Activated T-helper 1 cell treated with anti-CD3 and anti-CD28 coated beads, Interleukin-12 subunit alpha, Interleukin-12 subunit beta, Interleukin-2, Interleukin-4 antibody, amounts not matched to agents 30 ng/mL and 10 ng/mL and 1 ng/mL, durations not matched to agents 14 hours and 24 hours and 36 hours (primary cell): Measurements from ENCODE around the gene PRDM16. TPM values are rescaled to one million over a fixed set of nuclear protein-coding genes. Genes with fewer than 3 reads are reported as not detected.

Experiments used
- DNase-seq: peaks from one replicate; pipeline ENCODE4 v3.0.0; 2021; ENCODE audit warnings: low spot score
- H3K27ac Mint-ChIP-seq: one replicate; pipeline ENCODE4 v1.8.0; 2021; ENCODE audit warnings: mild to moderate bottlenecking, mixed read lengths
- H3K27me3 Mint-ChIP-seq: one replicate; pipeline ENCODE4 v1.8.0; 2022; ENCODE audit warnings: mild to moderate bottlenecking, moderate library complexity, mixed read lengths; ENCODE audit not compliant: insufficient read depth
- H3K36me3 Mint-ChIP-seq: one replicate; pipeline ENCODE4 v1.8.0; 2021; ENCODE audit warnings: low read depth, mixed read lengths
- H3K4me1 Mint-ChIP-seq: one replicate; pipeline ENCODE4 v1.8.0; 2021; ENCODE audit warnings: low read depth, mixed read lengths
- H3K4me3 Mint-ChIP-seq: one replicate; pipeline ENCODE4 v1.8.0; 2021; ENCODE audit warnings: mild to moderate bottlenecking, moderate library complexity, mixed read lengths
- H3K9me3 Mint-ChIP-seq: one replicate; pipeline ENCODE4 v1.8.0; 2021; ENCODE audit warnings: mixed read lengths
- intact Hi-C: fragments of 100-400 bp; cut with micrococcal nuclease; formaldehyde crosslinking; loops from one replicate; pipeline ENCODE4 v1.15.1; 2024
- total RNA-seq: library from RNA; stranded (reverse); gene quantifications from 2 replicates; pipeline ENCODE4 v1.2.3, GENCODE V29; 2022

PRDM16 gene
- total RNA-seq, 1 donor from 2014 or later = not detected

DNA sequence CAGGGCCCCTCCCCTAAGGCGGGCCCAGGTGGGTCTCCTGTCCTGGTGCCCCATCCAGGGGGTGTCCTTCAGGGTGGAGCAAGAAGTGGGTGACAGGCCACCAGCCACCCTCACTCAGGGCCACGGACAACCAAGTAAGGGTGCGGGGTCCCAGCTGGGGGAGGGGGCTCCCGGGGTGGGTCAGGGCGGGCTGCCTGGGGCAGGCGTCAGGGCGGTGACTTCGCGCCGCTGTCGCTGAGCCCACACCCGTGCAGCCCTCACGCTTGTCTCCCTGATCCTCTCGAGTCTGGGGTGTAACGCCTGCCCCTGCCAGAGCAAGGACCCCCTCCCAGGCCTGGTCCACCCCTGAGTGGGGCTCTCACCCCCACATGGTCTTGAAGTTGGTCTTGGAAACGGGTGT, 407.7 kb downstream of the PRDM16 start:
- no peak overlapping the region for H3K4me3 Mint-ChIP-seq
- intact Hi-C loops = no loop called here
- H3K27ac Mint-ChIP-seq = no peak overlapping the region
- no peaks in the 10 kb centered on the region for H3K4me1 Mint-ChIP-seq
- H3K36me3 Mint-ChIP-seq = no peaks in the 10 kb centered on the region
- no peak for DNase-seq
- no peaks in the 10 kb centered on the region for H3K9me3 Mint-ChIP-seq
- H3K27me3 Mint-ChIP-seq = no peaks in the 10 kb centered on the region

DNA sequence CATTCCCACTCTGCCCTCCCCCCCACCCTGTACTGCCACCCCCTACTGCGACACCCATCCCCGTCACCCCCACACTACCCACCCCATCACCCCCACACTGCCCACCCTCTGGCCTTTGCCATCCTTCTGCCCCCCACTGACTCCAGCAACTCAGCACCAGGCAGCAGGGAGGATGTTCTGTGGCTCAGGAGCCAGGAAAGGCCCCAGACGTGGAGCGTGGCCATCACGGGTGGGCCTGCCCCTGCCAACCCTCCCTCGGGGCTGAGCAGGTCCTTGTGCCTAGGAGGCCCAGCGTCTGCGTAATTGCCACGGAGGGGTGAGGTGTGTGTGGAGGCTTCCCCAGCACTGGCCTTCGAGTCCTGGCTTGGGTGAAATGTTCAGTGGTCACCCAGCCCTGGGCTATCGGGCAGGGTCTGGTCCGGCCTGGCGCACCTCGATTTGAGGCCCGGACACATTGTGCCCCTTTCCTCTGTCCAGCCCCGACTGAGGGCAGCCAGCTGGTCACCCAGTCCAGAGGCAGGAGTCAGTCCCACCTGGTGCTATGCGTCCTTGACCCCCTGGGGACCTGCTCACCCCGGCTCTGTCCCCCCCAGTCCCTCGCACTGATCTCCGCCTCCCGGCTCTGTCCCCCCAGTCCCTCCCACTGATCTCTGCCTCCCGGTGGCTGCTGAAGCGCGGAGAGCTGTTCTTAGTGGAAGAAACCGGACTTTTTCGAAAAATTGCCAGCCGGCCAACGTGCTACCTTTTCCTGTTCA, 408.4 kb downstream of the PRDM16 start:
- H3K4me1 Mint-ChIP-seq = no peaks in the 10 kb centered on the region
- intact Hi-C loops = no loop called here
- DNase-seq = no peak
- no peak overlapping the region for H3K4me3 Mint-ChIP-seq
- H3K36me3 Mint-ChIP-seq = no peaks in the 10 kb centered on the region
- H3K9me3 Mint-ChIP-seq = no peaks in the 10 kb centered on the region
- H3K27ac Mint-ChIP-seq = no peak overlapping the region
- no peaks in the 10 kb centered on the region for H3K27me3 Mint-ChIP-seq

DNA sequence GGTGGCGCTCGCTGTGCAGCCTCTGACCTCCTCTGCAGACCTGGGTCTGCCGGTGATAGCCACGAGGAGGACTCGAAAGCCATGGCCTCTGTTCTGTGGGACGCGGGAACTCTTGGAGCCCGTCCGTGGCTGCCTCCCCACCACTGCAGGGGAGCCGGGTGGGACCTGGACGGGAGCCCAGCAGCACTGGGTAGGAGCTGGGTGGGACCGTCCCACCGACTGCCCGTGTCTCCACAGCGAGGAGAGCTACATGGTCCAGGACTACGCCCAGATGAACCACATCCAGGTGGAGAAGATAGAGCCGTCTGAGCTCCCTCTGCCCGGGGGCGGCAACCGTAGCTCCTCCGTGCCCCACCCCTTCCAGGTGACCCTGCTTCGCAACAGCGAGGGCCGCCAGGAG, 409.2 kb downstream of the PRDM16 start:
- H3K27me3 Mint-ChIP-seq = no peaks in the 10 kb centered on the region
- no peaks in the 10 kb centered on the region for H3K9me3 Mint-ChIP-seq
- H3K36me3 Mint-ChIP-seq = no peaks in the 10 kb centered on the region
- no peak overlapping the region for H3K27ac Mint-ChIP-seq
- no peak overlapping the region for H3K4me3 Mint-ChIP-seq
- DNase-seq = no peak
- intact Hi-C loops = no loop called here
- H3K4me1 Mint-ChIP-seq = no peaks in the 10 kb centered on the region

DNA sequence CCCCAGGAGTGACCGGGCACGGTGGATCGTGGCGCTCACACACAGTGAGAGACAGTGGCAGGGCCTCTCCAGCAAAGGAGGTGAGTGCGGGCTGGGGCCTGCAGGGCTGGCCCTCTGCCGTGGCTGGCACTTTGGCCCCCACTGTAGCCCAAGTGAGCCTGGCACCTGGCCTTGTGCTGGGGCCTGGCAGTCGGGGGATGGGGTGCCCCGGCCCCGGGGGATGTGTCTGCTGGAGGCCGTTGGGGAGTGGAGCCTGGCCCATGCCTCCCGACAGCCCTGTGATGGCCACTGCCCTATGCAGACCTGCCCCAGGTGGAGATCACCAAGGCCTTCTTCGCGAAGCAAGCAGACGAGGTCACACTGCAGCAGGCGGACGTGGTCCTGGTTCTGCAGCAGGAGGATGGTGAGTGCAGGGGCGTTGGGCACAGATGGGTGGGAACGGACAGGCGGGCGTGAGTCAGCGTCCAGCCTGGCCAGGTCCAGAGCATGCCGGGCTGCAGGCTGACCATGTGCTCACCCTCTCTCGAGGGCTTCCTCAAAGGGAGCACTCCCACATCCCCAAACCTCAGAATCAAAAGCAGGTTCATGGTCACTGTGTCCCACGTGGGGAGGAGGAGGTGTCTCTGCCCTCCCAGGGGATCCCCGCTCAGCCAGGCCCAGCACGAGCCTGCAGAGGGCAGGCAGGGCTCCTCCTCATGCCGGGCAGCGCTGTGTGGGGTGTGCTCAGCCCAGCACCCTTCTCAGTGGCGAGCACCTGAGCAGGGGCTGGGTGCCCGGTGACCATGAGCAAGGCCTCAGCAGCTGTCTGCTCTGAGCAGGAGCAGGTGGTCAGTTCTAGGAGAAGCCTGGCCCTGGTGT, 410.7 kb downstream of the PRDM16 start:
- intact Hi-C loops = no loop called here
- H3K27ac Mint-ChIP-seq = no peak overlapping the region
- no peaks in the 10 kb centered on the region for H3K4me1 Mint-ChIP-seq
- no peak overlapping the region for H3K4me3 Mint-ChIP-seq
- H3K36me3 Mint-ChIP-seq = no peaks in the 10 kb centered on the region
- no peak for DNase-seq
- H3K9me3 Mint-ChIP-seq = no peaks in the 10 kb centered on the region
- no peaks in the 10 kb centered on the region for H3K27me3 Mint-ChIP-seq

DNA sequence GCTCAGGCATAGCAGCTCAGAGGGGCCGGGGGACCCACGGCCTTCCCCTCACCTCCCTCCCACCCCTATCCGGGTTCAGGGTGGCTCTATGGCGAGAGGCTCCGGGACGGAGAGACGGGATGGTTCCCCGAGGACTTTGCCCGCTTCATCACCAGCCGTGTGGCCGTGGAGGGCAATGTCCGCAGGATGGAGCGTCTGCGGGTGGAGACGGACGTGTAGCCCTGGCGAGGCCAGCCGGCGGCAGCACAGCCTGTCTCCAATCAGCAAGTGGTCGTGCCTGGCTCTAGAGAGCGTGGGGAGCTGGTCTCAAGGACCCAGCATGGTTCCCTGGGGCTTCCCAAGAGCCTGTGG, 411.3 kb downstream of the PRDM16 start:
- no peaks in the 10 kb centered on the region for H3K4me1 Mint-ChIP-seq
- no peaks in the 10 kb centered on the region for H3K9me3 Mint-ChIP-seq
- no peaks in the 10 kb centered on the region for H3K27me3 Mint-ChIP-seq
- no peak overlapping the region for H3K27ac Mint-ChIP-seq
- DNase-seq = no peak
- no peak overlapping the region for H3K4me3 Mint-ChIP-seq
- H3K36me3 Mint-ChIP-seq = no peaks in the 10 kb centered on the region
- intact Hi-C loops = no loop called here

DNA sequence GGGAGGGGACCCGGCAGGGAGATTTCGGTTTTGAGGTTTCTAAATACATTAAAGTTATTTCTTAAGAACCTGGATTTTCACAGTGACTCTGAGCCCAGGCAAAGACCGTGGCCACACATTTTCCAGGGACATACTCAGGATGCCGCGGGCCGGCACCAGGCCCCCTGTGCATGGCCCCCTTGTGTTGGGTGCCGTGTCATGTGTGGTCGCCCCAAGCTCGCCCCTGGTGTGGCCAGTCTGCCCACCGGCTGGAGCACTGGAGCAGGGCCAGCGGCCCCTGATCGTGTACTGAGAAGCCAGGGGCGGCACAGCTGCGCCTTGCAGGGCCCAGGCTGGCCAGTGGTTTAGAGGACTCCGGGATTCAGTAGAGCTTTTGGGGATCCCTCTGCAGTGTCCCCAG, 412.0 kb downstream of the PRDM16 start:
- H3K9me3 Mint-ChIP-seq = no peaks in the 10 kb centered on the region
- H3K4me1 Mint-ChIP-seq = no peaks in the 10 kb centered on the region
- no peak overlapping the region for H3K4me3 Mint-ChIP-seq
- DNase-seq = no peak
- intact Hi-C loops = no loop called here
- H3K36me3 Mint-ChIP-seq = no peaks in the 10 kb centered on the region
- H3K27me3 Mint-ChIP-seq = no peaks in the 10 kb centered on the region
- H3K27ac Mint-ChIP-seq = no peak overlapping the region

DNA sequence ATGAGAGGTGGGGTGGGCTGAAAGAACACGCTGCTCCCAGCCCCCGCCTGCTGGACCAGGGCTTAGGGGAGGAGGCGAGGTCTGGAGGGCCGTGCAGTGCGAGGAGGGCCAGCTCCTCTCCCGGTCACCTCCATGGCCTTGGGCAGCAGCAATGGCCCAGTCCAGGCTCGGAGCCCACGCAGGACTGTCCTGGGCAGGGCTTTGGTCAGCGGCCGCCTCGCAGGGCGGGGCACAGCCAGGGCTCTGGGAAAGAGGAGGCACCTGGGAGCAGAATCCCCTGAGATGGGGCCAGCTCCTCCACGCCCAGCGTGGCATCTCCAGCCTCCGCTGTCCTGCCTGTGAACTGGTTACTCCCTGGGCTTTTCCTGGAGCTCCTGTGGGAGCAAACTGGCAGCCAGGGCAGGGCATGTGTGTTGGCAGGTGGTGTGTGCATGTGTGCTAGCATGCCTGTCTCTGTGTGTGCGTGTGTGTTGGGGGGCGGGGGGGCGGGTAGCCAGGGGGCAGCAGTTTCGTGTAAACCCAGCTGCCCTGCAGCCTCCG, 412.9 kb downstream of the PRDM16 start:
- no peaks in the 10 kb centered on the region for H3K9me3 Mint-ChIP-seq
- H3K27ac Mint-ChIP-seq = no peak overlapping the region
- no peak for DNase-seq
- H3K4me3 Mint-ChIP-seq = no peak overlapping the region
- intact Hi-C loops = no loop called here
- no peaks in the 10 kb centered on the region for H3K27me3 Mint-ChIP-seq
- no peaks in the 10 kb centered on the region for H3K4me1 Mint-ChIP-seq
- H3K36me3 Mint-ChIP-seq = no peaks in the 10 kb centered on the region

DNA sequence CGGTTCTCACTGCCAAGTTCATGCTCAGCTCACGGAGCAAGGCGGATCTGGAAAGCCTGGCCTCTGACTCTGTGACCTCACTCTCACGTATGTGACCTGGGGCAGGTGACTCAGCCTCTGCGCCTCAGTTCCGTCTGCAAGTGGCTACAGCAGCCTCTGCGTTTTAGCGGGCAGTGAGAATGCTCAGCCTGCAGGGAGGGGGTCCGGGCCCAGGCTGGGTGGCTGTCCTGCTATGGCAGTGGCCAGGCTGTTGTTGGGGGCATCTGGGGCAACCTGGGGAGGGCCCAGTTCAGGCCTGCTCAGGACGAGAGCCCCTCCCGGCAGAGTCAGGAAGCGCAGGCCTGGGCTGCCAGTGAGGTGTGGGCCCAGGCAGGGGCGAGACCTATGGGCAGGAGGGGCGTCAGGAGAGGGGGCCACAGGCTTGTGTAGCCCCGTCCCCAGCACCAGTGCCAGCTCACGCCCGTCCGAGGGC, 413.4 kb downstream of the PRDM16 start:
- intact Hi-C loops = no loop called here
- Mint-ChIP-seq H3K27ac (no peak overlapping the region), H3K9me3 (no peaks in the 10 kb centered on the region), H3K36me3 (no peaks in the 10 kb centered on the region), H3K27me3 (no peaks in the 10 kb centered on the region), H3K4me3 (no peak overlapping the region), H3K4me1 (no peaks in the 10 kb centered on the region)
- DNase-seq = no peak

DNA sequence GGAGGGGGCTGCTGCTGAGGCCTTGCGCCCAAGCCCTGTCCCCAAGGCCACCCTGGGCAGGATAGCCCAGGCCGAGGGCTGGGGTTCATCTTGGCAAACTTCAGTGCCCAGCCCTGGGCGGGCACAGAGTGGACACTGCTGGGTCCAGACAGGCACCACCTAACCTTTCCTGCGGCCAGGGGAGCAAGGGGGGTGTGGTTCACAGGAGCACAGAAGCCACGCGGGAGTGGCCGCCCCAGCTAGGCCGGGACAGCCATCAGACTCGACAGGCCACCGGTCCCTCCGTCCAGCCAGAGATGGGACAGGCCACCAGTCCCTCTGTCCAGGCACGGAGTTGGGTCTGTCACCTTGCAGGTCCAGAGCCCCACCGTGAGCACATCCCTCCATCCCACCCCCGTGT, 414.4 kb downstream of the PRDM16 start:
- intact Hi-C loops = no loop called here
- Mint-ChIP-seq H3K36me3 (no peaks in the 10 kb centered on the region), H3K9me3 (no peaks in the 10 kb centered on the region), H3K27me3 (no peaks in the 10 kb centered on the region), H3K27ac (no peak overlapping the region), H3K4me1 (no peaks in the 10 kb centered on the region), H3K4me3 (no peak overlapping the region)
- no peak for DNase-seq

DNA sequence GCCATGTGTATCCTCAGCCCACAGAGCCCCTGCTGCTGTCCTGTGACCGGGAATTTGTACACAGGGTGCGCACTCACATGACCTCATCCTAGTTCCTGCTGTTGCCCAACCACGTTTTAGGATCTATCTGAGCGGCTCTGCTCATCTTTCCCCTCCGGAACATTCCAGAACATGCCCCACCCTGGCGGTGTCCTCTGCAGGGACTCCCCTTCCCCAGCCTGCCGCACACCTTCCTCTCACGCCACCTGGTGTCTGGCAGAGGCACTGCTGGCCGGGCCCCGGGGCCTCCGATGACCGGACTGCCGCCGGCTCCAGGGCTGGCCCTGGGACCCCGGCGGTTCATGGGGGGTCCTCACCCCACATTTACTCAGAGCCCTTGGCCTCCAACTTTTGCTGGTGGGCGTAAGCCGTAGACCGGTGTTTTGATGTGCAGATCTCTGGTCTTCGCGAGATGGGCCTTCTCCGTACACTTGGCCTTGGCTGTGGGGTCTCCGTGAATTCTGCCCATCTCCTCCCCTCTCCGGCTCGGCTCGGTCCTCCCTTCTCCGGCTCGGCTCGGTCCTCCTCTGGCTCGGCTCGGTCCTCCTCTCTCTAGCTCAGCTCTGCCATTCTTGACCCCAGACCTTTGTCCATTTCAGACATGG, 414.9 kb downstream of the PRDM16 start:
- Mint-ChIP-seq H3K27me3 (no peaks in the 10 kb centered on the region), H3K27ac (no peak overlapping the region), H3K4me1 (no peaks in the 10 kb centered on the region), H3K9me3 (no peaks in the 10 kb centered on the region), H3K4me3 (no peak overlapping the region), H3K36me3 (no peaks in the 10 kb centered on the region)
- intact Hi-C loops = loop anchor here (1.0 kb wide), 1 partner anchor 31 kb away; no protein-coding TSS in a partner anchor
- peak; percentile 16 for DNase-seq

DNA sequence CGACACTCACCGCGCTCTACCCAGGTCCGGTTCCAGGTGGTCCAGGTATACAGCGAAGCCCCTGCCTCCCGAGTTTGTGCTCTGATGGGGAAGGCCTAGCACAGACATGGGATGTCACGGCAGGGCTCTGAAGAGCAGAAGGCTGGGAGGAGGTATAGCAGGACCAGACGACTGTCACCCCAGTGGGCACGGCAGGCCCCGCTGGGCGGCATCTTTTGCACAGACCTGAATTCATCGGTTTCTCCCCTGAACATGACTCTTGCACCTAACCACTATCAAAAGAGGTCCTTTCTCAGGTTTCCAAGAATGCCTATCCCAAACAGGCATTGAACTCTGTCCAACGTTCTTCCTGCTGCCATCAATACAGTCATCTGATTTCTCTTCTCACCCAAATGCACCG, 416.0 kb downstream of the PRDM16 start:
- Mint-ChIP-seq H3K9me3 (no peaks in the 10 kb centered on the region), H3K27ac (no peak overlapping the region), H3K4me3 (no peak overlapping the region), H3K4me1 (no peaks in the 10 kb centered on the region), H3K27me3 (no peaks in the 10 kb centered on the region), H3K36me3 (no peaks in the 10 kb centered on the region)
- DNase-seq = no peak
- intact Hi-C loops = no loop called here
